ENCODE results near the gene S1PR3. TPM values are rescaled to one million over a fixed set of nuclear protein-coding genes. Genes with fewer than 3 reads are reported as not detected.

S1PR3 gene
- total and polyA plus RNA-seq, 9 of the 15 experiments (the other 6 are each of a cell fraction or from before 2014, with no cell fraction given): 0.03 to 2.0 (median 0.29) TPM

- ATAC-seq (no peak), DNase-seq (ENCODE audit: extremely low read depth in 1 of 4, low spot score in 3 of 4) (no peak), FAIRE-seq (no peak)
- H3K4me3 ChIP-seq: no peak overlapping the region
- TF ChIP-seq DDX20 (tag; IDR thresholded peaks at IDR 0.05; ENCODE audit: low read depth) (no peak), CEBPG (CRISPR knock-in tag; IDR thresholded peaks at IDR 0.05) (no peak), CEBPG (tag; conservative IDR thresholded peaks at IDR 0.05 in 1 of 2, IDR thresholded peaks at IDR 0.05 in 1 of 2) (no peak), NCOA1 (IDR thresholded peaks at IDR 0.05; ENCODE audit: low read depth) (no peak), ZBTB26 (CRISPR knock-in tag; IDR thresholded peaks at IDR 0.05) (no peak), BHLHE40 (IDR thresholded peaks at IDR 0.05; ENCODE audit: low read length) (no peak), MCM2 (IDR thresholded peaks at IDR 0.05; ENCODE audit: low read depth) (no peak), TFAP4 (CRISPR knock-in tag; IDR thresholded peaks at IDR 0.05; ENCODE audit: borderline replicate concordance) (no peak), SRSF1 (IDR thresholded peaks at IDR 0.05; ENCODE audit: low read depth, low read length) (no peak), ZNF408 (CRISPR knock-in tag; IDR thresholded peaks at IDR 0.05; ENCODE audit: low read depth) (no peak), ZNF12 (CRISPR knock-in tag; IDR thresholded peaks at IDR 0.05) (no peak), ZBTB33 (CRISPR knock-in tag; IDR thresholded peaks at IDR 0.05) (no peak), ATF7 (IDR thresholded peaks at IDR 0.05) (no peak), PTBP1 (IDR thresholded peaks at IDR 0.05; ENCODE audit: low read depth, low read length) (no peak), ZNF444 (CRISPR knock-in tag; IDR thresholded peaks at IDR 0.05) (no peak), ZNF76 (CRISPR knock-in tag; IDR thresholded peaks at IDR 0.05; ENCODE audit: borderline replicate concordance) (no peak)
- no peaks in the 10 kb centered on the region for H3K79me2 ChIP-seq (ENCODE audit: control insufficient read depth, insufficient read depth, low read length)
- H3K9ac ChIP-seq (ENCODE audit: insufficient read depth in 1 of 2, low read depth in 2 of 2, low read length in 2 of 2): no peak overlapping the region
- no peaks in the 10 kb centered on the region for H3K36me3 ChIP-seq (ENCODE audit: control insufficient read depth, insufficient read depth, low read length)
- no peak overlapping the region for H3K4me2 ChIP-seq (ENCODE audit: insufficient read depth, low read length)
- no TSS peak for BruUV-seq (replicated peaks)
- ChIA-PET CTCF (ENCODE audit: low intra/inter-chr PET ratio) (no interaction called here), POLR2A (no interaction called here)
- peaks cover 3 to 9% of the 10 kb centered on the region in 2 experiments; a peak in 3 of 5 replicates for H3K4me1 ChIP-seq (replicated peaks in 1 of 2; ENCODE audit: control insufficient read depth in 2 of 2, insufficient read depth in 2 of 2, low read length in 2 of 2)
- no peaks in the 10 kb centered on the region for H4K20me1 ChIP-seq (replicated peaks; ENCODE audit: control insufficient read depth, insufficient read depth, low read length)
- WGBS (ENCODE audit: insufficient coverage, low coverage, missing lambda C conversion rate): 68% methylated on average over 4 of the region's 4 CpGs
- H2AFZ ChIP-seq (ENCODE audit: low read depth, low read length): no peak overlapping the region
- no peak overlapping the region for H3K27ac ChIP-seq (ENCODE audit: extremely low read depth, low read depth, low read length)
- intact Hi-C loops (cut with micrococcal nuclease): loop anchor here (10.0 kb wide), 1 partner anchor 312 kb away; no protein-coding TSS in a partner anchor
- in situ Hi-C loops (cut with MboI): no loop called here
- peaks cover 0 to 23% of the 10 kb centered on the region in 2 experiments; a peak in 2 of 5 replicates for H3K27me3 ChIP-seq (ENCODE audit: control insufficient read depth in 2 of 2, insufficient read depth in 2 of 2, low read length in 2 of 2)
- H3K9me1 ChIP-seq (ENCODE audit: control insufficient read depth, insufficient read depth, low read length): no peaks in the 10 kb centered on the region
- no peaks in the 10 kb centered on the region for H3K9me3 ChIP-seq (replicated peaks; ENCODE audit: control insufficient read depth, insufficient read depth, low read depth, low read length)
Measured at GRCh38 chr9:88996921-88997235, 5.6 kb downstream of the S1PR3 start.
